H1 (cell line): ENCODE measurements around the gene LTBP3. TPM values are rescaled to one million over a fixed set of nuclear protein-coding genes. Genes with fewer than 3 reads are reported as not detected.

Experiments used
- CTCF ChIA-PET: fragments of 300-600 bp; sonication (Branson Sonifier 250); formaldehyde crosslinking; loops from one replicate; lab custom pipeline; 2021; ENCODE audit not compliant: partially characterized antibody; lab: Charles Lee
- POLR2A ChIA-PET: fragments of 300-600 bp; sonication (Branson Sonifier 250); formaldehyde crosslinking; loops from one replicate; lab custom pipeline; 2021; ENCODE audit warnings: inconsistent platforms; ENCODE audit not compliant: partially characterized antibody; lab: Charles Lee
- DNase-seq, 2 experiments: peaks; one replicate each; pipeline versions ENCODE4 v3.0.0 to v3.0.0-alpha.2; 2010 to 2022; ENCODE audit warnings: low spot score in 2 of 2, low read depth in 1 of 2, mixed read lengths in 1 of 2
- FAIRE-seq: peaks from 2 replicates; lab custom pipeline; 2011; peaks lifted over from hg19 to GRCh38; lab: Jason Lieb, UNC
- H2AFZ ChIP-seq: 2 replicates; pipeline ENCODE4 v1.8.1; 2012; ENCODE audit warnings: low read length, inconsistent platforms
- H2AK5ac ChIP-seq: 2 replicates; pipeline ENCODE4 v1.6.1; 2013; ENCODE audit warnings: low read depth, low read length
- H2BK120ac ChIP-seq: replicated peaks from 2 replicates; pipeline ENCODE3; 2013; ENCODE audit warnings: low read depth, low read length, inconsistent platforms
- H2BK12ac ChIP-seq: 2 replicates; pipeline ENCODE4 v1.6.1; 2013; ENCODE audit warnings: low read depth, low read length
- H2BK15ac ChIP-seq: 2 replicates; pipeline ENCODE4 v1.6.1; 2013; ENCODE audit warnings: low read length
- H2BK20ac ChIP-seq: 2 replicates; pipeline ENCODE4 v1.6.1; 2013; ENCODE audit warnings: low read length
- H2BK5ac ChIP-seq: 2 replicates; pipeline ENCODE4 v1.6.1; 2013; ENCODE audit warnings: low read depth, low read length
- H3K14ac ChIP-seq: 2 replicates; pipeline ENCODE4 v1.6.1; 2013; ENCODE audit warnings: inconsistent platforms; ENCODE audit not compliant: insufficient read length
- H3K18ac ChIP-seq: 2 replicates; pipeline ENCODE4 v1.6.1; 2013; ENCODE audit warnings: low read length; ENCODE audit errors: extremely low read depth
- H3K23ac ChIP-seq: 2 replicates; pipeline ENCODE4 v1.6.1; 2013; ENCODE audit warnings: inconsistent platforms; ENCODE audit not compliant: insufficient read length
- H3K23me2 ChIP-seq: 2 replicates; pipeline ENCODE4 v1.6.1; 2013; ENCODE audit warnings: low read depth, low read length
- H3K27ac ChIP-seq: 2 replicates; pipeline ENCODE4 v1.6.1; 2011; ENCODE audit warnings: low read depth, low read length, inconsistent platforms
- H3K27me3 ChIP-seq, 4 experiments: replicated peaks in 1 of 4; 1 replicate in 1 of 4; 2 replicates in 3 of 4; pipeline versions ENCODE4 v1.6.1 to v1.8.1; 2011 to 2013; ENCODE audit warnings: low read length in 3 of 4, mild to moderate bottlenecking in 3 of 4, inconsistent platforms in 2 of 4, mixed read lengths in 2 of 4, moderate library complexity in 1 of 4; ENCODE audit not compliant: control insufficient read depth in 3 of 4, insufficient read depth in 3 of 4; ENCODE audit errors: extremely low read depth in 1 of 4
- H3K36me3 ChIP-seq, 4 experiments: 2 replicates each; pipeline versions ENCODE4 v1.6.1 to v1.8.1; 2011 to 2013; ENCODE audit warnings: mild to moderate bottlenecking in 4 of 4, low read length in 3 of 4, moderate library complexity in 2 of 4, control low read depth in 1 of 4, inconsistent platforms in 1 of 4; ENCODE audit not compliant: insufficient read depth in 4 of 4, control insufficient read depth in 2 of 4
- H3K4ac ChIP-seq: replicated peaks from 2 replicates; pipeline ENCODE3; 2013; ENCODE audit warnings: low read length, low read depth, mixed read lengths, inconsistent platforms; ENCODE audit not compliant: insufficient read length
- H3K4me1 ChIP-seq, 4 experiments: replicated peaks in 1 of 4; 1 replicate in 1 of 4; 2 replicates in 3 of 4; pipeline versions ENCODE4 v1.6.1 to v1.8.1; 2011 to 2013; ENCODE audit warnings: low read length in 3 of 4, inconsistent platforms in 2 of 4, mixed read lengths in 1 of 4; ENCODE audit not compliant: insufficient read depth in 4 of 4, control insufficient read depth in 3 of 4
- H3K4me2 ChIP-seq, 2 experiments: 2 replicates each; pipeline versions ENCODE4 v1.6.1 to v1.8.1; 2011 to 2013; ENCODE audit warnings: low read depth in 2 of 2, low read length in 2 of 2, control low read depth in 1 of 2, inconsistent platforms in 1 of 2, mild to moderate bottlenecking in 1 of 2; ENCODE audit not compliant: insufficient read depth in 1 of 2
- H3K4me3 ChIP-seq, 4 experiments: fragments of 200-600, 300-600 bp in 1 of 4; sonication (generic), shearing (Covaris generic), sonication (Bioruptor Twin) in 1 of 4; 2 replicates each; pipeline versions ENCODE4 v1.5.1 to v1.8.1; 2011 to 2016; ENCODE audit warnings: low read length in 4 of 4, low read depth in 3 of 4, control low read depth in 2 of 4, inconsistent platforms in 2 of 4, mild to moderate bottlenecking in 2 of 4, mixed read lengths in 1 of 4, moderate library complexity in 1 of 4; ENCODE audit not compliant: insufficient read depth in 2 of 4; ENCODE audit errors: extremely low read depth in 1 of 4
- H3K56ac ChIP-seq: replicated peaks from 2 replicates; pipeline ENCODE3; 2013; ENCODE audit warnings: low read depth, mild to moderate bottlenecking, mixed read lengths, low read length, inconsistent platforms; ENCODE audit not compliant: insufficient read length
- H3K79me1 ChIP-seq: 2 replicates; pipeline ENCODE4 v1.6.1; 2013; ENCODE audit warnings: low read depth, low read length, control low read depth
- H3K79me2 ChIP-seq, 2 experiments: 2 replicates each; pipeline versions ENCODE4 v1.6.1 to v1.8.1; 2012 to 2013; ENCODE audit warnings: low read length in 2 of 2, mild to moderate bottlenecking in 2 of 2, inconsistent platforms in 1 of 2; ENCODE audit not compliant: insufficient read depth in 2 of 2, control insufficient read depth in 1 of 2
- H3K9ac ChIP-seq, 4 experiments: replicated peaks in 1 of 4; 1 replicate in 1 of 4; 2 replicates in 3 of 4; pipeline versions ENCODE4 v1.6.1 to v1.8.1; 2011 to 2013; ENCODE audit warnings: low read depth in 3 of 4, low read length in 3 of 4, control low read depth in 2 of 4, mild to moderate bottlenecking in 2 of 4, moderate library complexity in 2 of 4, inconsistent platforms in 1 of 4; ENCODE audit errors: extremely low read depth in 1 of 4
- H3K9me3 ChIP-seq, 2 experiments: 2 replicates each; pipeline versions ENCODE4 v1.6.1 to v1.8.1; 2012 to 2013; ENCODE audit warnings: mild to moderate bottlenecking in 2 of 2, moderate library complexity in 2 of 2, control low read depth in 1 of 2, inconsistent platforms in 1 of 2, low read depth in 1 of 2, low read length in 1 of 2, mixed read lengths in 1 of 2; ENCODE audit not compliant: insufficient read depth in 2 of 2
- H4K20me1 ChIP-seq, 2 experiments: replicated peaks in 1 of 2; 2 replicates each; pipeline versions ENCODE3 to v1.8.1; 2011 to 2013; ENCODE audit warnings: inconsistent platforms in 2 of 2, low read length in 2 of 2, mild to moderate bottlenecking in 1 of 2; ENCODE audit not compliant: insufficient read depth in 2 of 2, control insufficient read depth in 1 of 2
- H4K5ac ChIP-seq: 2 replicates; pipeline ENCODE4 v1.6.1; 2013; ENCODE audit warnings: low read length, low read depth, mixed read lengths, inconsistent platforms; ENCODE audit not compliant: insufficient read length
- H4K8ac ChIP-seq: 2 replicates; pipeline ENCODE4 v1.8.0; 2013; ENCODE audit warnings: mild to moderate bottlenecking, moderate library complexity, low read length, inconsistent platforms; ENCODE audit not compliant: insufficient read depth; ENCODE audit errors: extremely low read depth
- H4K91ac ChIP-seq: replicated peaks from 2 replicates; pipeline ENCODE3; 2013; ENCODE audit warnings: low read length, mixed read lengths, inconsistent platforms; ENCODE audit not compliant: insufficient read length
- BRCA1 ChIP-seq: IDR thresholded peaks from 2 replicates; pipeline ENCODE4 v1.6.1; 2012; ENCODE audit warnings: low read depth, low read length, improper control_type of control experiment
- CTCF ChIP-seq, 3 experiments: IDR thresholded peaks; 1 replicate in 2 of 3; 2 replicates in 1 of 3; pipeline versions ENCODE4 v1.5.1 to v1.6.1; 2011; ENCODE audit warnings: low read length in 3 of 3, mild to moderate bottlenecking in 3 of 3, inconsistent platforms in 2 of 3, low read depth in 1 of 3, moderate library complexity in 1 of 3; ENCODE audit not compliant: insufficient read depth in 1 of 3; ENCODE audit errors: control extremely low read depth in 1 of 3
- FOSL1 ChIP-seq: IDR thresholded peaks from 2 replicates; pipeline ENCODE4 v1.6.1; 2011; ENCODE audit warnings: mild to moderate bottlenecking, low read depth, low read length, moderate library complexity; ENCODE audit not compliant: insufficient read depth
- KDM5A ChIP-seq: fragments of 200-600 bp; IDR thresholded peaks from 2 replicates; pipeline ENCODE4 v1.7.1; 2012; ENCODE audit warnings: mild to moderate bottlenecking, low read length, inconsistent platforms, mixed read lengths
- NRF1 ChIP-seq: IDR thresholded peaks from 2 replicates; pipeline ENCODE4 v1.6.1; 2011; ENCODE audit warnings: mild to moderate bottlenecking, low read depth, low read length, improper control_type of control experiment
- SP4 ChIP-seq: IDR thresholded peaks from 2 replicates; pipeline ENCODE4 v1.6.1; 2012; ENCODE audit warnings: low read length, inconsistent platforms
- WGBS, 2 experiments: shearing (Covaris generic) in 1 of 2; methylation state at CpG; one replicate each; pipeline versions ENCODE4 v1.1.6 to v1.1.7; 2013 to 2015; ENCODE audit warnings: low lambda C conversion rate in 2 of 2, mixed read lengths in 2 of 2, inconsistent platforms in 1 of 2, low coverage in 1 of 2, missing lambda C conversion rate in 1 of 2; ENCODE audit not compliant: insufficient replicate concordance in 2 of 2, insufficient coverage in 1 of 2, insufficient read length in 1 of 2; ENCODE audit errors: extremely low coverage in 1 of 2, missing lambda C conversion rate in 1 of 2; 5-methylcytosine and 5-hydroxymethylcytosine counted together
- polyA plus RNA-seq, 7 experiments: library from polyadenylated mRNA; depleted of rRNA in 3 of 7; stranded (reverse) in 5 of 7; unstranded in 2 of 7; fragments of >200 nt in 5 of 7; fragments of 200-250 nt in 2 of 7; gene quantifications; 1 replicate in 5 of 7; 2 replicates in 1 of 7; 4 replicates in 1 of 7; pipeline versions ENCODE4 v1.2.1 to v1.2.3, GENCODE V29; 2011 to 2013; ENCODE audit warnings: missing spikeins in 2 of 7, mixed read lengths in 2 of 7
- total RNA-seq: library from RNA; stranded (reverse); fragmentation: NEBNext Ultra II Directional; extraction: Animal tissue kit (Norgen Biotek cat#: 25700); gene quantifications from 2 replicates; pipeline ENCODE4 v1.2.1, GENCODE V29; 2021

LTBP3 gene
- total and polyA plus RNA-seq, 2 of the 8 experiments (the other 6 are each of a cell fraction or from before 2014, with no cell fraction given): 12.8 to 17.8 TPM

DNA sequence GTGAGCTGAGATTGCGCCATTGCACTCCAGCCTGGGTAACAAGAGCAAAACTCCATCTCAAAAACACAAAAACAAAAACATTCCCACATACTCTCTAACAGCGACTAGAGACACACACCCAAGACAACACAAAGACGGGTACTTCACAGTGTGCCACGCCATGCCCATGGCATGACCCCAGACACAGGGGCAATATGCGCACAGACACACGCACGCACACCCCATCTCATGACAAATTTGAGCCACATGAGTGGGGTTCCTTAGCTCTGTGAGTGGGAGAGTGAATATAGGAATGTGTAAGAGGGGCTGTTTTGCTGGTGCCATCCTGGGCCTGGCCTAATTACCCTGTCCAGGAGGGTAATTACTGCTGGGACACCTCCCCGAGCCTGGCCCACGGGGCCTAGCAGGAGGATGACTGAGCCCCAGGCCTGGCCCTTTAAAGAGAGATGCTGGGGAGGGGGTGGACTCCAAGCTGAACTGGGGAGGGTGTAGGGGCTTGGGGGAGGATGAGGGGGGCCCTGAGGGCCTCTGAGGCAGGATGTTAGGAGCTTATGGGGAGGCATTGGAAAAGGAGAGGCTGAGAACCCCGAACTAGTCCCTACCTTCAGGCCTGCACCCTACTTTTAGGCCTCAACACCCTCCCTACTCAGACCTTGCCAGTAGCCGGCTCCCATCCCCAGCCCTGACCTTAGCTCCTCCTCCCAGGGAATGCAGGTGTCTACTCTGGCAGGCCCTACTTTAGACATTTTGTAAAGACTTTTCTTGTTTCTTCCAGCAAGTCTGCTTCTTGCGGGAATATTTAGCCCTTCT is 1.5 kb downstream of the LTBP3 start:
- Histone ChIP-seq H2BK5ac (no peak overlapping the region), H3K9ac (no peak overlapping the region), H3K27ac (no peak overlapping the region), H4K91ac (no peak overlapping the region), H3K56ac (no peak overlapping the region), H3K79me1 (no peaks in the 10 kb centered on the region), H2BK20ac (no peak overlapping the region), H3K79me2 (no peaks in the 10 kb centered on the region), H2BK12ac (peak overlapping the region; percentile 3; the same call in 1 of the 2 replicates), H3K4ac (no peak overlapping the region), H3K4me3 (peak overlapping the region in 1 of 4 experiments; percentile 77; a peak in 2 of 8 replicates), H2BK120ac (no peak overlapping the region), H4K5ac (no peak overlapping the region), H2AK5ac (no peak overlapping the region), H3K18ac (no peak overlapping the region), H3K4me1 (peaks cover 0 to 58% (median 48%) of the 10 kb centered on the region in 4 experiments; a peak in 6 of 7 replicates), H3K9me3 (no peaks in the 10 kb centered on the region), H3K27me3 (peaks cover 0 to 32% (median 22%) of the 10 kb centered on the region in 4 experiments; a peak in 5 of 7 replicates), H3K14ac (no peak overlapping the region), H3K23ac (no peak overlapping the region), H3K23me2 (peaks cover 10% of the 10 kb centered on the region; the same call in 1 of the 2 replicates), H4K20me1 (peaks cover 0 to 2% of the 10 kb centered on the region in 2 experiments), H4K8ac (no peak overlapping the region), H2AFZ (no peak overlapping the region), H3K36me3 (no peaks in the 10 kb centered on the region), H3K4me2 (peak overlapping the region; percentile 62 to 84), H2BK15ac (0 out of 2 replicates have a peak overlapping the region, but pooled peaks have one; percentile 46)
- FAIRE-seq (no peak), DNase-seq (no peak)
- ChIA-PET POLR2A (interaction anchor here (0.6 to 1.6 kb wide), 7 partner anchors 8 to 55 kb away, joined by 3 to 5 read pairs (median 3); partner anchors contain the start of gene SCYL1), CTCF (interaction anchor here (1.0 to 6.9 kb wide), 9 partner anchors 10 to 77 kb away, joined by 3 to 78 read pairs (median 5); partner anchors contain the start of genes FAM89B and ZNRD2)
- 91% methylated on average over 12 of the region's 12 CpGs; no CpG with 5 or more reads in 1 of the 2 experiments for WGBS, 2 experiments
- TF ChIP-seq CTCF (IDR thresholded peaks at IDR 0.05; ENCODE audit: control extremely low read depth in 1 of 3, insufficient read depth in 1 of 3, low read depth in 1 of 3, low read length in 3 of 3): no peak
- no peak for TF ChIP-seq KDM5A
- TF ChIP-seq BRCA1: no peak
- no peak for TF ChIP-seq SP4
- TF ChIP-seq FOSL1: no peak
- TF ChIP-seq NRF1: no peak
